Body of pancreas (tissue), 4 donors: Measurements from ENCODE around the gene PRKG1.

ENCODE experiments used
- CTCF ChIP-seq, 7 experiments: fragments of 450-650 bp in 4 of 7; fragments of 200-600 bp in 3 of 7; sonication (generic) in 3 of 7; IDR thresholded peaks; one replicate each; pipeline ENCODE4 v1.5.1; 2016 to 2019; ENCODE audit warnings: antibody characterized with exemption in 7 of 7
- POLR2A ChIP-seq, 3 donors: fragments of 450-650 bp; IDR thresholded peaks; one replicate each; pipeline ENCODE4 v1.6.1; 2016; ENCODE audit warnings: antibody characterized with exemption in 3 of 3, mild to moderate bottlenecking in 2 of 3

- TF ChIP-seq CTCF (IDR thresholded peaks at IDR 0.05), result no peak
- no peak for TF ChIP-seq POLR2A (IDR thresholded peaks at IDR 0.05)
Observed at GRCh38 chr10:51469686-51470085, 395.4 kb downstream of the PRKG1 start.
